K562 (cell line): ENCODE data around the gene MCU. TPM values are rescaled to one million over a fixed set of nuclear protein-coding genes. Genes with fewer than 3 reads are reported as not detected.

Experiments
- ZFP1 ChIP-seq: fragments of 450-650 bp; formaldehyde crosslinking; IDR thresholded peaks from 2 replicates; pipeline ENCODE4 v1.4.0; 2020; ENCODE audit warnings: mild to moderate bottlenecking, mixed read lengths
- polyA plus RNA-seq, 8 experiments: library from polyadenylated mRNA; depleted of rRNA in 4 of 8; stranded (reverse) in 5 of 8; unstranded in 3 of 8; fragments of >200 nt; fragmentation: Nextera tagmentation in 2 of 8; fragmentation: Illumina TruSeq in 1 of 8; extraction: Ambion mirVana in 2 of 8; extraction: Trizol in 1 of 8; gene quantifications; 2 replicates each; pipeline versions ENCODE4 v1.2.1 to v1.2.3, GENCODE V29; 2011 to 2014; ENCODE audit warnings: inconsistent platforms in 1 of 8, missing spikeins in 1 of 8
- total RNA-seq, 7 experiments: library from RNA; depleted of rRNA in 6 of 7; stranded (reverse); fragments of >200 nt in 6 of 7; fragmentation: Illumina TruSeq in 2 of 7; extraction: Trizol in 2 of 7; gene quantifications; 2 replicates each; pipeline versions ENCODE4 v1.2.1 to v1.2.3, GENCODE V29; 2011 to 2021; ENCODE audit warnings: low replicate concordance in 1 of 7
- TF ChIP-seq, protein P1 (sequence below), 2 experiments: fragments of 450-650 bp; IDR thresholded peaks; 2 replicates each; pipeline ENCODE4 v1.6.1; 2016; ENCODE audit warnings: mild to moderate bottlenecking in 2 of 2, borderline replicate concordance in 1 of 2, low read depth in 1 of 2, moderate library complexity in 1 of 2

Gene MCU
- total and polyA plus RNA-seq, 9 of the 15 experiments (the other 6 are each of a cell fraction or from before 2014, with no cell fraction given): 8.2 to 88.8 (median 21.3) TPM

- TF ChIP-seq, protein P1, sequence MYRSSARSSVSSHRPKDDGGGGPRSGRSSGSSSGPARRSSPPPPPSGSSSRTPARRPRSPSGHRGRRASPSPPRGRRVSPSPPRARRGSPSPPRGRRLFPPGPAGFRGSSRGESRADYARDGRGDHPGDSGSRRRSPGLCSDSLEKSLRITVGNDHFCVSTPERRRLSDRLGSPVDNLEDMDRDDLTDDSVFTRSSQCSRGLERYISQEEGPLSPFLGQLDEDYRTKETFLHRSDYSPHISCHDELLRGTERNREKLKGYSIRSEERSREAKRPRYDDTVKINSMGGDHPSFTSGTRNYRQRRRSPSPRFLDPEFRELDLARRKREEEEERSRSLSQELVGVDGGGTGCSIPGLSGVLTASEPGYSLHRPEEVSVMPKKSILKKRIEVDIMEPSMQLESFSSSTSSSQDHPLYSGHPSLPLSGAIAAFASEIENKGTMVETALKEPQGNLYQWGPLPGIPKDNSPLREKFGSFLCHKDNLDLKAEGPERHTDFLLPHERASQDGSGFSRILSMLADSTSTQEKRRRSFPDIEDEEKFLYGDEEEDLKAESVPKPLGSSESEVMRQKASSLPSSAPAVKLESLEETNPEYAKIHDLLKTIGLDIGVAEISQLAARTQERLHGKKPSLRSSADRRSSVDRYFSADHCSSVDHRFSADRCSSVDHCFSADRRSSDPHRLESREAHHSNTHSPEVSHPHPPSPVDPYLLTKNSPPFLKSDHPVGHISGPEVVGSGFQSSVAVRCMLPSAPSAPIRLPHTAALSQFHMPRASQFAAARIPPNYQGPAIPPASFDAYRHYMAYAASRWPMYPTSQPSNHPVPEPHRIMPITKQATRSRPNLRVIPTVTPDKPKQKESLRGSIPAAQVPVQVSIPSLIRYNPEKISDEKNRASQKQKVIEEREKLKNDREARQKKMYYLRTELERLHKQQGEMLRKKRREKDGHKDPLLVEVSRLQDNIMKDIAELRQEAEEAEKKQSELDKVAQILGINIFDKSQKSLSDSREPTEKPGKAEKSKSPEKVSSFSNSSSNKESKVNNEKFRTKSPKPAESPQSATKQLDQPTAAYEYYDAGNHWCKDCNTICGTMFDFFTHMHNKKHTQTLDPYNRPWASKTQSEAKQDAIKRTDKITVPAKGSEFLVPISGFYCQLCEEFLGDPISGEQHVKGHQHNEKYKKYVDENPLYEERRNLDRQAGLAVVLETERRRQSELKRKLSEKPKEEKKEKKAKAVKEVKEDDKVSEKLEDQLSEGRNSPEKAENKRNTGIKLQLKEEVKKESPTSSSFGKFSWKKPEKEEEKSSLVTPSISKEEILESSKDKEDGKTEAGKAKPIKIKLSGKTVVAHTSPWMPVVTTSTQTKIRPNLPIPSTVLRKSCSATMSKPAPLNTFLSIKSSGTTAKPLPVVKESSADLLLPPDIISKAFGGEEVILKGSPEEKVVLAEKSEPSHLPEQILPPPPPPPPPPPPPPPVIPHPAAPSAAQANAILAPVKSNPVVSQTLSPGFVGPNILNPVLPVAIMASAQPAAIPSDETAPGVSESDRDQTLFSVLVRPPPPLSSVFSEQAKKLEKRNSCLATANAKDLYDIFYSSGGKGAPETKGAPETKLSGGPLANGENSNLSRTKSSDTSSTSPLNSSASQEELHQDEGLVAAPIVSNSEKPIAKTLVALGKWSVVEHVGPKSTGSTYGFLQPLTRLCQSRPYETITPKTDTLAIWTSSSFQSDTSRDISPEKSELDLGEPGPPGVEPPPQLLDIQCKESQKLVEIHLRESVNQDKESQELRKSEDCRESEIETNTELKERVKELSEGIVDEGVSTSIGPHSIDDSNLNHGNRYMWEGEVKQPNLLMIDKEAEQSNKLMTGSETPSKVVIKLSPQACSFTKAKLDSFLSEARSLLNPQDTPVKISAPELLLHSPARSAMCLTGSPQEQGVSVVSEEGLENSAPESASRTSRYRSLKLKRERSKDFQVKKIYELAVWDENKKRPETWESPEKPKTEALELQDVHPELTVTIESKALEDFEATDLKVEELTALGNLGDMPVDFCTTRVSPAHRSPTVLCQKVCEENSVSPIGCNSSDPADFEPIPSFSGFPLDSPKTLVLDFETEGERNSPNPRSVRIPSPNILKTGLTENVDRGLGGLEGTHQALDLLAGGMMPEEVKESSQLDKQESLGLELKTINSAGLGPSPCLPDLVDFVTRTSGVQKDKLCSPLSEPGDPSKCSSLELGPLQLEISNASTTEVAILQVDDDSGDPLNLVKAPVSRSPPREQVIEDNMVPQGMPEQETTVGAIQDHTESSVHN (IDR thresholded peaks at IDR 0.05; ENCODE audit: borderline replicate concordance in 1 of 2, low read depth in 1 of 2): no peak
- no peak for TF ChIP-seq ZFP1
Measured at GRCh38 chr10:72702868-72703581, 11.1 kb downstream of the MCU start (continued).
